GM12878 (cell line): Measurements from ENCODE around the gene GALNTL6. TPM values are rescaled to one million over a fixed set of nuclear protein-coding genes. Genes with fewer than 3 reads are reported as not detected.

ENCODE experiments used
- BACH1 ChIP-seq: fragments of 450-650 bp; IDR thresholded peaks from 2 replicates; pipeline ENCODE4 v1.6.1; 2017; ENCODE audit warnings: mild to moderate bottlenecking, borderline replicate concordance
- BHLHE40 ChIP-seq, 2 experiments: fragments of 450-650 bp in 1 of 2; IDR thresholded peaks; 2 replicates each; pipeline ENCODE4 v1.6.1; 2011 to 2017; ENCODE audit warnings: low read depth in 2 of 2, borderline replicate concordance in 1 of 2, improper control_type of control experiment in 1 of 2, low read length in 1 of 2, mild to moderate bottlenecking in 1 of 2
- CUX1 ChIP-seq: IDR thresholded peaks from 2 replicates; pipeline ENCODE4 v1.6.1; 2012; ENCODE audit warnings: improper control_type of control experiment, low read depth, low read length; ENCODE audit not compliant: insufficient replicate concordance
- ETV6 ChIP-seq, 2 experiments: fragments of 450-650 bp in 1 of 2; IDR thresholded peaks in 1 of 2; conservative IDR thresholded peaks in 1 of 2; 2 replicates each; pipeline ENCODE4 v1.6.1; 2014; ENCODE audit warnings: antibody characterized with exemption in 1 of 2, borderline replicate concordance in 1 of 2, low read depth in 1 of 2, mild to moderate bottlenecking in 1 of 2, moderate library complexity in 1 of 2
- RAD21 ChIP-seq: IDR thresholded peaks from 2 replicates; pipeline ENCODE4 v1.6.1; 2011; ENCODE audit warnings: mild to moderate bottlenecking, low read depth, low read length, moderate library complexity; ENCODE audit not compliant: insufficient read depth
- SMC3 ChIP-seq: IDR thresholded peaks from 2 replicates; pipeline ENCODE4 v1.6.1; 2011; ENCODE audit warnings: low read length, improper control_type of control experiment, borderline replicate concordance
- STAT3 ChIP-seq: IDR thresholded peaks from 2 replicates; pipeline ENCODE4 v1.6.1; 2011; ENCODE audit warnings: low read depth, low read length, improper control_type of control experiment
- USF1 ChIP-seq: IDR thresholded peaks from 2 replicates; pipeline ENCODE4 v1.6.1; 2011; ENCODE audit warnings: borderline replicate concordance, low read depth, mild to moderate bottlenecking, moderate library complexity, mixed read lengths, low read length; ENCODE audit not compliant: insufficient read depth; ENCODE audit errors: extremely low read length
- polyA plus RNA-seq, 11 experiments: library from polyadenylated mRNA; depleted of rRNA in 4 of 11; unstranded in 6 of 11; stranded (reverse) in 5 of 11; fragments of >200 nt; fragmentation: Nextera tagmentation in 4 of 11; fragmentation: Illumina TruSeq in 1 of 11; extraction: Ambion mirVana in 4 of 11; extraction: Trizol in 1 of 11; gene quantifications; 1 replicate in 1 of 11; 2 replicates in 10 of 11; pipeline versions ENCODE4 v1.2.1 to v1.2.3, GENCODE V29; 2011 to 2016; ENCODE audit warnings: inconsistent platforms in 2 of 11, missing spikeins in 2 of 11, low read depth in 1 of 11
- total RNA-seq, 4 experiments: library from RNA; depleted of rRNA in 3 of 4; stranded (reverse); fragments of >200 nt in 3 of 4; fragmentation: Illumina TruSeq in 1 of 4; extraction: Trizol in 1 of 4; gene quantifications; 2 replicates each; pipeline versions ENCODE4 v1.2.1 to v1.2.3, GENCODE V29; 2013 to 2021

GALNTL6 gene
- total and polyA plus RNA-seq, 10 of the 15 experiments (the other 5 are each of a cell fraction or from before 2014, with no cell fraction given): 0.01 to 0.29 TPM; not detected in 8

GRCh38 chr4:172809319-172809718, 996.1 kb downstream of the GALNTL6 start (continued):
- TF ChIP-seq CUX1 (no peak), BHLHE40 (IDR thresholded peaks at IDR 0.05; ENCODE audit: borderline replicate concordance in 1 of 2, low read depth in 2 of 2, low read length in 1 of 2) (no peak), RAD21 (no peak), ETV6 (conservative IDR thresholded peaks at IDR 0.05 in 1 of 2, IDR thresholded peaks at IDR 0.05 in 1 of 2; ENCODE audit: borderline replicate concordance in 1 of 2, low read depth in 1 of 2) (no peak), BACH1 (no peak), USF1 (no peak), SMC3 (no peak), STAT3 (no peak)
- TF ChIP-seq, all 136 proteins: peak for 0
